Adrenal gland (tissue), 12 donors: ENCODE measurements around the gene PATL2. TPM values are rescaled to one million over a fixed set of nuclear protein-coding genes. Genes with fewer than 3 reads are reported as not detected.

Experiments
- DNase-seq, 7 donors: peaks; one replicate each; pipeline ENCODE4 v3.0.0-alpha.2; 2019 to 2020
- H3K27ac ChIP-seq, 5 donors: fragments of 200-600 bp; sonication (generic) in 4 of 5; 1 replicate in 3 of 5; 2 replicates in 2 of 5; pipeline versions ENCODE4 v1.5.1 to v1.8.0; 2016 to 2020; ENCODE audit warnings: mild to moderate bottlenecking in 1 of 5
- H3K27me3 ChIP-seq: fragments of 200-600 bp; 2 replicates; pipeline ENCODE4 v1.8.0; 2021
- H3K36me3 ChIP-seq, 2 donors: fragments of 200-600 bp; replicated peaks in 1 of 2; 1 replicate in 1 of 2; 2 replicates in 1 of 2; pipeline versions ENCODE4 v1.5.1 to v1.8.0; 2018 to 2022
- H3K4me1 ChIP-seq, 2 donors: fragments of 200-600 bp; replicated peaks in 1 of 2; 1 replicate in 1 of 2; 2 replicates in 1 of 2; pipeline versions ENCODE4 v1.5.1 to v1.8.0; 2018 to 2021
- H3K4me3 ChIP-seq, 4 donors: fragments of 200-600 bp; sonication (generic) in 3 of 4; one replicate each; pipeline ENCODE4 v1.5.1; 2016 to 2018
- H3K9me3 ChIP-seq, 3 donors: fragments of 200-600 bp; sonication (generic) in 1 of 3; replicated peaks in 1 of 3; 1 replicate in 2 of 3; 2 replicates in 1 of 3; pipeline versions ENCODE4 v1.5.1 to v1.8.0; 2016 to 2021
- CTCF ChIP-seq, 6 experiments: fragments of 450-650 bp in 4 of 6; fragments of 200-600 bp in 2 of 6; sonication (generic) in 1 of 6; IDR thresholded peaks; 1 replicate in 5 of 6; 2 replicates in 1 of 6; pipeline versions ENCODE4 v1.5.1 to v1.8.0; 2016 to 2021; ENCODE audit warnings: antibody characterized with exemption in 6 of 6, mild to moderate bottlenecking in 2 of 6, moderate library complexity in 1 of 6
- POLR2A ChIP-seq, 2 donors: fragments of 450-650 bp; IDR thresholded peaks; one replicate each; pipeline ENCODE4 v1.6.1; 2017; ENCODE audit warnings: antibody characterized with exemption in 2 of 2, mild to moderate bottlenecking in 2 of 2, moderate library complexity in 1 of 2
- WGBS, 4 donors: extraction: QIAGEN DNeasy Blood & Tissue Kit in 2 of 4; methylation state at CpG; one replicate each; pipeline versions ENCODE4 v1.1.5 to v1.1.7; 2013 to 2017; 5-methylcytosine and 5-hydroxymethylcytosine counted together
- intact Hi-C, 2 donors: fragments of 100-400 bp; cut with DNase I; formaldehyde crosslinking; loops; one replicate each; pipeline versions ENCODE4 v1.14.1 to v1.15.0; 2022 to 2023
- polyA plus RNA-seq, 3 donors: library from polyadenylated mRNA; stranded (reverse); fragments of 200-250 nt in 2 of 3; fragments of 350-450 nt in 1 of 3; fragmentation: Illumina TruSeq in 1 of 3; extraction: RNeasy Lipid Tissue Mini Kit (QIAGEN cat#74804) in 1 of 3; gene quantifications; one replicate each; pipeline ENCODE4 v1.2.3, GENCODE V29; 2013 to 2014
- total RNA-seq, 9 donors: library from RNA; depleted of rRNA in 4 of 9; stranded (reverse); fragments of >200 nt in 4 of 9; fragments of 120-200 nt in 1 of 9; fragmentation: NEBNext Ultra II Directional in 1 of 9; extraction: Animal tissue kit (Norgen Biotek cat#: 25700) in 1 of 9; gene quantifications; one replicate each; pipeline versions ENCODE4 v1.1.0 to v1.2.4, GENCODE V29; 2013 to 2023
- donor health status: healthy with polysubstance abuse.
- donor health status: Bipolar disorder and iron deficiency.
- donor health status: DM: yes; HTN: yes; CAD: no.
- donor health status: DM: no; HTN: no; CAD: no.
- donor health status: DM: no; HTN: no; CAD: no.
- donor health status: DM: yes; HTN: yes; CAD: no.

Gene PATL2
- total and polyA plus RNA-seq, 12 donors: 0.42 to 18.3 (median 2.7) TPM

GRCh38 chr15:44667039-44667360, 44.1 kb downstream of the PATL2 start:
- WGBS, 4 donors: 65 to 68% (median 67%) methylated on average over 3 of the region's 3 CpGs

GRCh38 chr15:44666210-44667038, 44.7 kb downstream of the PATL2 start:
- Histone ChIP-seq H3K27ac (no peak overlapping the region), H3K4me1 (peaks cover 9 to 13% of the 10 kb centered on the region in 2 donors), H3K9me3 (no peaks in the 10 kb centered on the region), H3K4me3 (no peak overlapping the region), H3K36me3 (no peaks in the 10 kb centered on the region), H3K27me3 (no peaks in the 10 kb centered on the region)
- WGBS, 4 donors: 53 to 62% (median 56%) methylated on average over 5 of the region's 5 CpGs
- no peak for TF ChIP-seq CTCF (IDR thresholded peaks at IDR 0.05)
- TF ChIP-seq POLR2A (IDR thresholded peaks at IDR 0.05): no peak
- intact Hi-C loops: loop anchor here (5.0 to 10.0 kb wide), 3 partner anchors 41 to 71 kb away; partner anchors contain the start of gene TRIM69 (in 2 of the 2)
- DNase-seq: no peak

More at GRCh38 chr15:44667039-44667360, 44.1 kb downstream of the PATL2 start:
- Histone ChIP-seq H3K4me3 (no peak overlapping the region), H3K36me3 (no peaks in the 10 kb centered on the region), H3K9me3 (no peaks in the 10 kb centered on the region), H3K4me1 (peaks cover 6 to 8% of the 10 kb centered on the region in 2 donors), H3K27me3 (no peaks in the 10 kb centered on the region), H3K27ac (no peak overlapping the region)
- DNase-seq: no peak
- intact Hi-C loops: loop anchor here (5.0 to 10.0 kb wide), 3 partner anchors 40 to 70 kb away; partner anchors contain the start of gene TRIM69 (in 2 of the 2)
- no peak for TF ChIP-seq POLR2A (IDR thresholded peaks at IDR 0.05)
- no peak for TF ChIP-seq CTCF (IDR thresholded peaks at IDR 0.05)

- Histone ChIP-seq H3K4me3 (peak within 1 kb of the TSS; percentile 57 to 98 (median 83)), H3K36me3 (peaks cover 0 to 14% of the 10 kb centered on the region in 2 donors), H3K9me3 (no peaks in the 10 kb centered on the region), H3K4me1 (peaks cover 9 to 20% of the 10 kb centered on the region in 2 donors), H3K27me3 (no peaks in the 10 kb centered on the region), H3K27ac (peak within 1 kb of the TSS; percentile 94 to 99 (median 96))
- DNase-seq: peak; percentile 98 to 99 (median 99)
- WGBS, 4 donors: 8 to 17% (median 12%) methylated on average over 29 to 53 of the region's 53 CpGs
- intact Hi-C loops: loop anchor here in 1 of 2 donors (10.0 kb wide), 1 partner anchor 71 kb away; the partner anchor contains the start of gene TRIM69
- TF ChIP-seq POLR2A (IDR thresholded peaks at IDR 0.05) (peak; percentile 81 to 96), CTCF (IDR thresholded peaks at IDR 0.05) (peak; percentile 87 to 99 (median 98))
These were observed 47.5 kb downstream of the PATL2 start, which contains the start of gene SPG11 for GRCh38 chr15:44663410-44664308. TSS of gene SPG11 (minus strand) at chr15:44663662. CDS start at chr15:44663647, 15 bp downstream.
